IMR-90 (cell line): Measurements from ENCODE around the gene PDE4B. TPM values are rescaled to one million over a fixed set of nuclear protein-coding genes. Genes with fewer than 3 reads are reported as not detected.
A peak's percentile ranks its signal among the peaks of the same experiment; 100 is the strongest.

Source experiments
- ATAC-seq: fragments of 200-7000 bp; cut with Tn5 transposase; 2 replicates; pipeline ENCODE4 v1.9.1; 2020; ENCODE audit warnings: low read depth, mild to moderate bottlenecking, moderate library complexity
- BruUV-seq: library from RNA; stranded (reverse); fragments of 400-500 nt; replicated peaks from 2 replicates; lab custom pipeline; 2021; lab: Mats Ljungman, UMichigan
- CTCF ChIA-PET: fragments of 300-600 bp; formaldehyde crosslinking; extraction: SDS; loops from one replicate; lab custom pipeline; 2021; ENCODE audit warnings: antibody characterized with exemption; lab: Yijun Ruan, JAX
- POLR2A ChIA-PET: fragments of 300-600 bp; sonication (Branson Sonifier 250); formaldehyde crosslinking; loops from one replicate; lab custom pipeline; 2022; ENCODE audit warnings: antibody characterized with exemption; ENCODE audit not compliant: unreplicated experiment; lab: Charles Lee
- DNase-seq: peaks from one replicate; pipeline ENCODE4 v3.0.0; 2013
- H2AFZ ChIP-seq: replicated peaks from 2 replicates; pipeline ENCODE3; 2013; ENCODE audit warnings: low read length, mild to moderate bottlenecking; ENCODE audit not compliant: poor library complexity
- H2AK5ac ChIP-seq: 2 replicates; pipeline ENCODE4 v1.6.1; 2013; ENCODE audit warnings: low read depth, low read length, inconsistent platforms
- H2AK9ac ChIP-seq: replicated peaks from 2 replicates; pipeline ENCODE3; 2013; ENCODE audit warnings: mild to moderate bottlenecking, low read depth, low read length, moderate library complexity; ENCODE audit not compliant: poor library complexity
- H2BK120ac ChIP-seq: 2 replicates; pipeline ENCODE4 v1.6.1; 2013; ENCODE audit warnings: low read depth, low read length, inconsistent platforms
- H2BK15ac ChIP-seq: 3 replicates; pipeline ENCODE4 v1.6.1; 2013; ENCODE audit warnings: low read depth, low read length, inconsistent platforms
- H2BK20ac ChIP-seq: 2 replicates; pipeline ENCODE4 v1.6.1; 2013; ENCODE audit warnings: low read depth, mild to moderate bottlenecking, inconsistent platforms, low read length, moderate library complexity
- H2BK5ac ChIP-seq: 2 replicates; pipeline ENCODE4 v1.6.1; 2013; ENCODE audit warnings: mild to moderate bottlenecking, low read depth, low read length, inconsistent platforms; ENCODE audit not compliant: poor library complexity, severe bottlenecking
- H3K14ac ChIP-seq: replicated peaks from 2 replicates; pipeline ENCODE4 v1.6.1; 2013; ENCODE audit warnings: low read depth, low read length, inconsistent platforms
- H3K18ac ChIP-seq: 2 replicates; pipeline ENCODE4 v1.6.1; 2013; ENCODE audit warnings: low read depth, low read length, control low read depth
- H3K23ac ChIP-seq: 2 replicates; pipeline ENCODE4 v1.6.1; 2013; ENCODE audit warnings: low read depth, low read length, inconsistent platforms
- H3K27ac ChIP-seq: 2 replicates; pipeline ENCODE4 v1.5.1; 2013; ENCODE audit warnings: mild to moderate bottlenecking, control low read depth, low read length; ENCODE audit not compliant: insufficient read depth
- H3K27me3 ChIP-seq: 2 replicates; pipeline ENCODE4 v1.6.1; 2013; ENCODE audit warnings: low read length; ENCODE audit not compliant: control insufficient read depth, insufficient read depth
- H3K36me3 ChIP-seq: 2 replicates; pipeline ENCODE4 v1.6.1; 2013; ENCODE audit warnings: low read length, mixed read lengths; ENCODE audit not compliant: control insufficient read depth, insufficient read depth
- H3K4ac ChIP-seq: 2 replicates; pipeline ENCODE4 v1.6.1; 2013; ENCODE audit warnings: low read depth, low read length, inconsistent platforms
- H3K4me1 ChIP-seq: 2 replicates; pipeline ENCODE4 v1.6.1; 2013; ENCODE audit warnings: low read length, mixed read lengths; ENCODE audit not compliant: control insufficient read depth, insufficient read depth
- H3K4me2 ChIP-seq: 2 replicates; pipeline ENCODE4 v1.6.1; 2013; ENCODE audit warnings: low read depth, mild to moderate bottlenecking, control low read depth, low read length, moderate library complexity
- H3K4me3 ChIP-seq: 2 replicates; pipeline ENCODE4 v1.5.1; 2013; ENCODE audit warnings: low read depth, mild to moderate bottlenecking, control low read depth, low read length, moderate library complexity; ENCODE audit not compliant: insufficient read depth
- H3K56ac ChIP-seq: 2 replicates; pipeline ENCODE4 v1.6.1; 2013; ENCODE audit warnings: low read length, inconsistent platforms; ENCODE audit not compliant: insufficient read depth; ENCODE audit errors: extremely low read depth
- H3K79me1 ChIP-seq, 2 experiments: 2 replicates each; pipeline ENCODE4 v1.6.1; 2013; ENCODE audit warnings: low read length in 2 of 2, inconsistent platforms in 1 of 2, low read depth in 1 of 2
- H3K9ac ChIP-seq: 2 replicates; pipeline ENCODE4 v1.6.1; 2013; ENCODE audit warnings: low read depth, low read length, control low read depth
- H3K9me1 ChIP-seq: 2 replicates; pipeline ENCODE4 v1.6.1; 2013; ENCODE audit warnings: low read length, inconsistent platforms; ENCODE audit not compliant: insufficient read depth
- H3K9me3 ChIP-seq: 2 replicates; pipeline ENCODE4 v1.6.1; 2013; ENCODE audit warnings: low read length; ENCODE audit not compliant: control insufficient read depth, insufficient read depth
- H4K20me1 ChIP-seq: 2 replicates; pipeline ENCODE4 v1.6.1; 2013; ENCODE audit warnings: low read length, inconsistent platforms; ENCODE audit not compliant: insufficient read depth
- H4K5ac ChIP-seq: 2 replicates; pipeline ENCODE4 v1.6.1; 2013; ENCODE audit warnings: mild to moderate bottlenecking, low read depth, low read length, control low read depth
- H4K8ac ChIP-seq, 2 experiments: 2 replicates each; pipeline ENCODE4 v1.6.1; 2013; ENCODE audit warnings: low read depth in 2 of 2, low read length in 2 of 2, control low read depth in 1 of 2, inconsistent platforms in 1 of 2
- H4K91ac ChIP-seq: 2 replicates; pipeline ENCODE4 v1.6.1; 2013; ENCODE audit warnings: low read depth, low read length, inconsistent platforms; ENCODE audit not compliant: insufficient read depth
- BHLHE40 ChIP-seq: fragments of 150-350 bp; IDR thresholded peaks from 2 replicates; pipeline ENCODE4 v1.6.1; 2016; ENCODE audit warnings: mild to moderate bottlenecking, low read depth, low read length
- CTCF ChIP-seq: conservative IDR thresholded peaks from 2 replicates; pipeline ENCODE4 v1.5.1; 2012; ENCODE audit warnings: mild to moderate bottlenecking, low read depth, low read length, improper control_type of control experiment
- ELK1 ChIP-seq: fragments of 150-350 bp; IDR thresholded peaks from 2 replicates; pipeline ENCODE4 v1.6.1; 2016; ENCODE audit warnings: low read depth, mild to moderate bottlenecking, low read length, moderate library complexity, borderline replicate concordance
- FOS ChIP-seq: fragments of 150-350 bp; IDR thresholded peaks from 2 replicates; pipeline ENCODE4 v1.6.1; 2016; ENCODE audit warnings: low read depth, low read length
- MAZ ChIP-seq: IDR thresholded peaks from 2 replicates; pipeline ENCODE4 v1.6.1; 2012; ENCODE audit warnings: low read depth, mild to moderate bottlenecking, low read length, improper control_type of control experiment, moderate library complexity, borderline replicate concordance
- MXI1 ChIP-seq: IDR thresholded peaks from 2 replicates; pipeline ENCODE4 v1.6.1; 2012; ENCODE audit warnings: low read depth, mild to moderate bottlenecking, low read length, moderate library complexity, borderline replicate concordance
- NFE2L2 ChIP-seq: fragments of 150-350 bp; IDR thresholded peaks from 2 replicates; pipeline ENCODE4 v1.6.1; 2016; ENCODE audit warnings: low read depth, mild to moderate bottlenecking, low read length
- RAD21 ChIP-seq: IDR thresholded peaks from 2 replicates; pipeline ENCODE4 v1.6.1; 2012; ENCODE audit warnings: low read length, improper control_type of control experiment
- RCOR1 ChIP-seq: IDR thresholded peaks from 2 replicates; pipeline ENCODE4 v1.6.1; 2012; ENCODE audit warnings: mild to moderate bottlenecking, low read length, improper control_type of control experiment; ENCODE audit not compliant: insufficient replicate concordance
- SMC3 ChIP-seq: fragments of 150-350 bp; IDR thresholded peaks from 2 replicates; pipeline ENCODE4 v1.6.1; 2016; ENCODE audit warnings: low read depth, mild to moderate bottlenecking, antibody characterized with exemption, low read length, moderate library complexity
- USF2 ChIP-seq: fragments of 150-350 bp; IDR thresholded peaks from 2 replicates; pipeline ENCODE4 v1.6.1; 2017; ENCODE audit warnings: mild to moderate bottlenecking, antibody characterized with exemption, low read length, low read depth
- WGBS, 2 experiments: methylation state at CpG; one replicate each; pipeline versions ENCODE4 v1.1.5 to v1.1.7; 2013; ENCODE audit warnings: missing lambda C conversion rate in 2 of 2; ENCODE audit not compliant: insufficient read length in 1 of 2; ENCODE audit errors: extremely low coverage in 2 of 2; 5-methylcytosine and 5-hydroxymethylcytosine counted together
- dilution Hi-C: fragments of 300-500 bp; cut with HindIII; formaldehyde crosslinking; loops from one replicate; pipeline ENCODE4 v1.14.3; 2018; ENCODE audit warnings: low sequenced_read_pairs; ENCODE audit not compliant: unreplicated experiment
- in situ Hi-C: fragments of 300-500 bp; cut with MboI; formaldehyde crosslinking; loops from 3 replicates; pipeline ENCODE4 v1.14.3; 2019; ENCODE audit warnings: low sequenced_read_pairs, inconsistent platforms, mixed read lengths
- intact Hi-C: fragments of 100-400 bp; cut with micrococcal nuclease; formaldehyde crosslinking; loops from 2 replicates; pipeline ENCODE4 v1.10.0; 2022
- polyA plus RNA-seq, 3 experiments: library from polyadenylated mRNA; depleted of rRNA; stranded (reverse); fragments of >200 nt; gene quantifications; 2 replicates each; pipeline ENCODE4 v1.2.3, GENCODE V29; 2012; ENCODE audit warnings: low replicate concordance in 1 of 3
- total RNA-seq: library from RNA; depleted of rRNA; stranded (reverse); fragments of >200 nt; gene quantifications from 2 replicates; pipeline ENCODE4 v1.2.3, GENCODE V29; 2012

The PDE4B gene
- total and polyA plus RNA-seq, 2 of the 4 experiments (the other 2 are of a cell fraction), result 5.8 to 21.3 TPM

DNA sequence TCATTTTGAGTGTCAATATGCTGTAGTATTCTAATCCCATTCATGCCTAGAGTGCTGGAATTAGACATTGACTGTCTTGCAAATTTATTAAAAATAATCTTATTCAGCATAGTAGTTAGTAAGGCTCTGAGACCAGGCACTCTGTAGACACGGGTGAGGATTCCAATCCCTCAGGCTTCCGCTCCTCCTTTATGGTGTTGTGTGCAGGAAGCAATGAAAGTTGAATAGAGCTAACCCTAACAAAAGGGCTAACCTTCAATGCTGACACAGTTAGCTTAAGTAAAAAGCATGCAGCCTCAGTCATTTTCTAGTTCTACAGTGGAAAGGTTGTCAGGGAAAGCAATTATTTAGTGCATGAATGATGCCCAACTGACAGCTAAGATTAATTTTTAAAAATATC lies 541.6 kb downstream of the PDE4B start (continued):
- TF ChIP-seq USF2, result no peak

DNA sequence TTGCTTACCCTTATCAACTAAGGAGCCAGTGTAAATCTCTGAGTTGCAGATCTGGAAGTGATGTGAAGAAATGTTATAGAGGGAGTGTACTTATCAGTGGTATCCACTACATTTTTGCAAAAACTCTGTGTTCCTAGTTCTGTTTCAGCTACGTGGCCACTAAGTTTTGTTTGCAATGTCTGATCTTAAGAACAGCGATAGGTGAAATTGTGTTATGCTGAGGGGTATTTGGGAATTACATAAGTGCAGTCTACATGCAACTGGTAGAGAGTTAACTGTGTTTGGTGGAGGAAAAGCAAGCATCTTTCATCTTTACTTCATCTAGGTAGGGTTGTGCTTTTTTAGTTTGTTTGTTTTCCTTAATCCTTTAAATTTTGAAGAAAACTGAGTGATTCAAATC lies 542.4 kb downstream of the PDE4B start:
- peak overlapping the region; percentile 73 for H3K4me2 ChIP-seq
- ChIA-PET CTCF (no interaction called here), POLR2A (interaction anchor here (0.6 kb wide), 1 partner anchor 64 kb away, joined by 3 read pairs; no protein-coding TSS in a partner anchor)
- in situ Hi-C loops (no loop called here), dilution Hi-C loops (no loop called here), intact Hi-C loops (loop anchor here (1.0 kb wide), 1 partner anchor 15 kb away; no protein-coding TSS in a partner anchor)
- no peak overlapping the region for H2BK120ac ChIP-seq
- H2BK15ac ChIP-seq, result peak overlapping the region; percentile 59; the same call in 2 of the 3 replicates
- H3K9ac ChIP-seq, result no peak overlapping the region
- H3K4ac ChIP-seq, result no peak overlapping the region
- DNase-seq, result no peak
- peak overlapping the region; percentile 14 for H2BK5ac ChIP-seq
- no peak overlapping the region for H4K5ac ChIP-seq
- H3K79me1 ChIP-seq, result peaks cover 0 to 49% of the 10 kb centered on the region in 2 experiments; a peak in 3 of 4 replicates
- no peak overlapping the region; a peak in 2 of 4 replicates for H4K8ac ChIP-seq
- H3K9me3 ChIP-seq, result no peaks in the 10 kb centered on the region
- whole genome bisulfite sequencing, 2 experiments, result 100% methylated on average over 2 of the region's 2 CpGs; no CpG with 5 or more reads in 1 of the 2 experiments
- H2AK5ac ChIP-seq, result no peak overlapping the region
- peaks cover 10% of the 10 kb centered on the region for H3K4me1 ChIP-seq
- ATAC-seq, result no peak
- H3K27ac ChIP-seq, result no peak overlapping the region
- H3K27me3 ChIP-seq, result no peaks in the 10 kb centered on the region
- H2AK9ac ChIP-seq, result no peak overlapping the region
- peaks cover 9% of the 10 kb centered on the region; the same call in 1 of the 2 replicates for H3K9me1 ChIP-seq
- no peak overlapping the region for H3K18ac ChIP-seq
- no peak overlapping the region for H2BK20ac ChIP-seq
- H3K23ac ChIP-seq, result peak overlapping the region; percentile 38; the same call in 1 of the 2 replicates
- peaks cover 13% of the 10 kb centered on the region for H3K36me3 ChIP-seq
- BruUV-seq, result no TSS peak
- H3K56ac ChIP-seq, result no peak overlapping the region
- no peak overlapping the region for H4K91ac ChIP-seq
- H4K20me1 ChIP-seq, result no peaks in the 10 kb centered on the region
- H3K4me3 ChIP-seq, result peak overlapping the region; percentile 11; the same call in 1 of the 2 replicates
- H2AFZ ChIP-seq, result no peak overlapping the region
- peak overlapping the region; percentile 19 for H3K14ac ChIP-seq
- TF ChIP-seq NFE2L2 (no peak), MXI1 (no peak), CTCF (no peak), FOS (no peak), USF2 (no peak), RAD21 (no peak), ELK1 (no peak), SMC3 (no peak), MAZ (no peak), RCOR1 (no peak), BHLHE40 (no peak)
